ENCODE measurements around the gene THSD4. TPM values are rescaled to one million over a fixed set of nuclear protein-coding genes. Genes with fewer than 3 reads are reported as not detected.

Gene THSD4
- total and polyA plus RNA-seq, 3 experiments from 2014 or later, result not detected

GRCh38 chr15:71353171-71353570, 237.9 kb downstream of the THSD4 start:
- CTCF ChIA-PET, result no interaction called here
- H3K27ac Mint-ChIP-seq, result no peak overlapping the region

GRCh38 chr15:71355268-71355667, 240.0 kb downstream of the THSD4 start:
- no peaks in the 10 kb centered on the region for H3K27me3 ChIP-seq (ENCODE audit: insufficient read depth, low read length, poor library complexity, severe bottlenecking)
- DNase-seq, result no peak
- H3K4me1 ChIP-seq (ENCODE audit: insufficient read depth, low read length), result no peaks in the 10 kb centered on the region
- H3K27ac ChIP-seq (ENCODE audit: low read depth, low read length), result no peak overlapping the region
- Mint-ChIP-seq H3K36me3 (no peaks in the 10 kb centered on the region), H3K4me1 (peaks cover 0 to 9% (median 0%) of the 10 kb centered on the region in 3 donors), H3K4me3 (no peak overlapping the region), H3K27ac (no peak overlapping the region), H3K9me3 (peaks cover 0 to 2% (median 0%) of the 10 kb centered on the region in 5 donors), H3K27me3 (peaks cover 8 to 11% of the 10 kb centered on the region in 2 donors)
- POLR2A ChIA-PET, result no interaction called here
- CTCF ChIA-PET, result no interaction called here
- H3K9me3 ChIP-seq (ENCODE audit: low read length), result no peaks in the 10 kb centered on the region
- no peak overlapping the region for H3K4me3 ChIP-seq (ENCODE audit: low read length)
- no peaks in the 10 kb centered on the region for H3K36me3 ChIP-seq (ENCODE audit: insufficient read depth, low read length)

More at GRCh38 chr15:71353171-71353570, 237.9 kb downstream of the THSD4 start:
- H3K27me3 ChIP-seq (ENCODE audit: insufficient read depth, low read length, poor library complexity, severe bottlenecking), result no peaks in the 10 kb centered on the region
- Mint-ChIP-seq H3K9me3 (peaks cover 0 to 3% (median 0%) of the 10 kb centered on the region in 5 donors), H3K27me3 (peaks cover 13 to 23% of the 10 kb centered on the region in 2 donors), H3K36me3 (no peaks in the 10 kb centered on the region), H3K4me3 (no peak overlapping the region), H3K4me1 (peaks cover 0 to 9% (median 0%) of the 10 kb centered on the region in 3 donors)
- H3K4me3 ChIP-seq (ENCODE audit: low read length), result no peak overlapping the region
- no peak for DNase-seq
- no peaks in the 10 kb centered on the region for H3K36me3 ChIP-seq (ENCODE audit: insufficient read depth, low read length)
- H3K27ac ChIP-seq (ENCODE audit: low read depth, low read length), result no peak overlapping the region
- H3K9me3 ChIP-seq (ENCODE audit: low read length), result no peaks in the 10 kb centered on the region
- POLR2A ChIA-PET, result no interaction called here
- no peaks in the 10 kb centered on the region for H3K4me1 ChIP-seq (ENCODE audit: insufficient read depth, low read length)

- ChIA-PET POLR2A (no interaction called here), CTCF (no interaction called here)
- DNase-seq, result no peak
- peaks cover 6 to 11% of the 10 kb centered on the region in 2 donors for H3K27me3 Mint-ChIP-seq
- peaks cover 0 to 5% (median 0%) of the 10 kb centered on the region in 5 donors for H3K9me3 Mint-ChIP-seq
- no peak overlapping the region for H3K27ac ChIP-seq (ENCODE audit: low read depth, low read length)
- H3K27me3 ChIP-seq (ENCODE audit: insufficient read depth, low read length, poor library complexity, severe bottlenecking), result no peaks in the 10 kb centered on the region
- H3K4me3 Mint-ChIP-seq, result no peak overlapping the region
- H3K4me3 ChIP-seq (ENCODE audit: low read length), result no peak overlapping the region
- no peaks in the 10 kb centered on the region for H3K36me3 ChIP-seq (ENCODE audit: insufficient read depth, low read length)
- H3K9me3 ChIP-seq (ENCODE audit: low read length), result no peaks in the 10 kb centered on the region
- H3K4me1 ChIP-seq (ENCODE audit: insufficient read depth, low read length), result no peaks in the 10 kb centered on the region
- no peaks in the 10 kb centered on the region for H3K36me3 Mint-ChIP-seq
- no peak overlapping the region for H3K27ac Mint-ChIP-seq
- H3K4me1 Mint-ChIP-seq, result peaks cover 0 to 9% (median 0%) of the 10 kb centered on the region in 3 donors
Measured at GRCh38 chr15:71357321-71357732, 242.1 kb downstream of the THSD4 start.

DNA sequence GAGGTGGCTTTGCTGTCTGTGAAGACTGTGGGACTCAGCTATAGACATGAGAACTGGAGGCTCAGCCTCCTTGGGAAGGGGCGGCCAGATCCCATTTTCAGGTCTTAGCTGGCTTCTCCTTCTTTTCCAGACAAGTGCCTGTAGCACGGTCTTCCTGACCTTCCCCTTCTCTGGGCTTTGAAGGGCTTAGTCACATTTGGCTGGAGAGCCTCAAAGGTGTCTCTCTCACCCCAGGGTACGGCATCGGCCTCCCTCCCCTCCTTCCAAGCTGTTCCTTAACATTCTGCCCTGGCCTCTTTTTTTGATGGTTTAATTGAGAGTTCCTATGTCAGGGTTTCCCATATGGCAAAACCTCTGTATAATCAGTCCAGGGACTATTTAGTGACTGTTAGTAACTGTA, 242.7 kb downstream of the THSD4 start:
- Mint-ChIP-seq H3K9me3 (peaks cover 0 to 5% (median 0%) of the 10 kb centered on the region in 5 donors), H3K27ac (no peak overlapping the region), H3K4me3 (no peak overlapping the region), H3K27me3 (peaks cover 6 to 9% of the 10 kb centered on the region in 2 donors), H3K36me3 (no peaks in the 10 kb centered on the region), H3K4me1 (peaks cover 0 to 3% (median 0%) of the 10 kb centered on the region in 3 donors)
- DNase-seq, result no peak
- Histone ChIP-seq H3K4me3 (ENCODE audit: low read length) (no peak overlapping the region), H3K27ac (ENCODE audit: low read depth, low read length) (no peak overlapping the region), H3K36me3 (ENCODE audit: insufficient read depth, low read length) (no peaks in the 10 kb centered on the region), H3K4me1 (ENCODE audit: insufficient read depth, low read length) (no peaks in the 10 kb centered on the region), H3K9me3 (ENCODE audit: low read length) (no peaks in the 10 kb centered on the region), H3K27me3 (ENCODE audit: insufficient read depth, low read length, poor library complexity, severe bottlenecking) (no peaks in the 10 kb centered on the region)
- ChIA-PET CTCF (no interaction called here), POLR2A (no interaction called here)

GRCh38 chr15:71359246-71359645, 244.0 kb downstream of the THSD4 start:
- Histone ChIP-seq H3K9me3 (ENCODE audit: low read length) (no peaks in the 10 kb centered on the region), H3K27me3 (ENCODE audit: insufficient read depth, low read length, poor library complexity, severe bottlenecking) (no peaks in the 10 kb centered on the region), H3K4me1 (ENCODE audit: insufficient read depth, low read length) (no peaks in the 10 kb centered on the region), H3K36me3 (ENCODE audit: insufficient read depth, low read length) (no peaks in the 10 kb centered on the region), H3K27ac (ENCODE audit: low read depth, low read length) (no peak overlapping the region), H3K4me3 (ENCODE audit: low read length) (no peak overlapping the region)
- POLR2A ChIA-PET, result no interaction called here
- no peaks in the 10 kb centered on the region for H3K4me1 Mint-ChIP-seq
- no peak overlapping the region for H3K4me3 Mint-ChIP-seq
- no peaks in the 10 kb centered on the region for H3K36me3 Mint-ChIP-seq
- DNase-seq, result no peak
- H3K27ac Mint-ChIP-seq, result no peak overlapping the region
- peaks cover 0 to 5% (median 0%) of the 10 kb centered on the region in 5 donors for H3K9me3 Mint-ChIP-seq
- CTCF ChIA-PET, result no interaction called here
- H3K27me3 Mint-ChIP-seq, result peaks cover 6 to 8% of the 10 kb centered on the region in 2 donors

DNA sequence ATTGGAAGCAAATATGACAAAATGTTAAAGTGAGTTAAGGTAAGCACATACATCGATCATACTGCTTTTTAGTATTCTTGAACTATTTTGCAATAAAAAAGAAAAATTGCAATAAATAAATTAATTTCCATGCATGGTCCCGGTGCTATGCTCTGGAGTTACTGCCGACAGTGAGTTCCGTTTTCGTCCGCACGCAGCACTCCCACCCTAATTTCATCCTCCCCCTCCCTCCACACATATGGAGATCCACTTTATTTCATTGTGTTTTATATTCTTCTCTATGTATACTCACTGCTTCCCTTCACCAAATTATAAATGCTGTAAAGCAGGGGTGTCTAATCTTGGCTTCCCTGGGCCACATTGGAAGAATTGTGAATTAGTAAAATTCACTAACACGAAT, 247.3 kb downstream of the THSD4 start:
- H3K36me3 Mint-ChIP-seq, result no peaks in the 10 kb centered on the region
- Histone ChIP-seq H3K4me1 (ENCODE audit: insufficient read depth, low read length) (no peaks in the 10 kb centered on the region), H3K27ac (ENCODE audit: low read depth, low read length) (no peak overlapping the region), H3K9me3 (ENCODE audit: low read length) (no peaks in the 10 kb centered on the region), H3K4me3 (ENCODE audit: low read length) (no peak overlapping the region), H3K36me3 (ENCODE audit: insufficient read depth, low read length) (no peaks in the 10 kb centered on the region), H3K27me3 (ENCODE audit: insufficient read depth, low read length, poor library complexity, severe bottlenecking) (no peaks in the 10 kb centered on the region)
- H3K4me1 Mint-ChIP-seq, result no peaks in the 10 kb centered on the region
- POLR2A ChIA-PET, result no interaction called here
- CTCF ChIA-PET, result no interaction called here
- peaks cover 0 to 4% (median 0%) of the 10 kb centered on the region in 5 donors for H3K9me3 Mint-ChIP-seq
- H3K27me3 Mint-ChIP-seq, result peaks cover 3 to 11% of the 10 kb centered on the region in 2 donors
- no peak overlapping the region for H3K27ac Mint-ChIP-seq
- no peak overlapping the region for H3K4me3 Mint-ChIP-seq
- no peak for DNase-seq

DNA sequence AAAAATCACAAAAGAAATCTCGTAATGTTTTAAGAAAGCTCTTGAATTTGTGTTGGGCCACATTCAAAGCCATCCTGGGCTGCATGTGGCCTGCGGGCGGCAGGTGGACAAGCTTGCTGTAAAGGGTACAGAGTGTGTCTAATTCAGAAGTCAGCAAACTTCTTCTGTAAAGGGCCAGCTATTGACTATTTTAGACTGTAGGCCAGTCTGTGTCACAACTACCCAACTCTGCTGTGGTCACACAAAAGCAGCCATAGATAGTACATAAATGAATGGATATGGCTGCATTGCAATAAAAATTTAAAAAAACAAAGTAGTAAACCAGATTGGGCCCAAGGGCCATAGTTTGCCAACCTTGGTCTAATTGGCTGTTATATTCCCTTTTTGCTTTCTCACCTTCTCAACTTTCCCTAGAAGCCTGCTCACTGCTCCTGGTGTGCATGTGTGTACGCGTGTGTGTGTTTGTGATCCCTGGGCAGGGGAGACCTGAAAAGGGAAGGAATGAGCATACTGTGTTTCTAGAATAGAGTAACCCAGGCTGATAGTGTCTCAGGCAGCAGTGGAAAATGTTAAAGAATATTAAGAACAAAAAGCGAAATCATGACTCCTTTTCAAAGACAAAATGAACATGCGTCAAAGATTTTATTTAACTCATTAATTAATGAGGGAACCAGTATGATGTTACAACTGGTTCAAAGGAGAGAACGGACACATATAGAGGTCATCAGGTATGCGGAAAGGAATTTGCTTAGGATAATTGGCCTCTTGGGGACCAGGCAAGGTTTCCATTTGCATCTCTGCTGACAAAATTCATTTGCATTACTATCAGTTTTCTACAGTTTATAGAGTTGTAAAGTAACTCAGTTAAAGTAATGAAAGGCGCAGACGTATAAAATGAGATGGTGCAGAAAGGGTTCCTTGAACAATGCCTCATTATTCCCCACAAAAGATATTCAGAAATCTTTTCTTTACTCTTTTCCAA, 248.0 kb downstream of the THSD4 start:
- no peaks in the 10 kb centered on the region for H3K36me3 ChIP-seq (ENCODE audit: insufficient read depth, low read length)
- H3K27me3 Mint-ChIP-seq, result peaks cover 3 to 8% of the 10 kb centered on the region in 2 donors
- peaks cover 0 to 4% (median 0%) of the 10 kb centered on the region in 5 donors for H3K9me3 Mint-ChIP-seq
- H3K4me3 Mint-ChIP-seq, result no peak overlapping the region
- H3K27me3 ChIP-seq (ENCODE audit: insufficient read depth, low read length, poor library complexity, severe bottlenecking), result no peaks in the 10 kb centered on the region
- ChIA-PET POLR2A (no interaction called here), CTCF (no interaction called here)
- no peaks in the 10 kb centered on the region for H3K4me1 ChIP-seq (ENCODE audit: insufficient read depth, low read length)
- H3K9me3 ChIP-seq (ENCODE audit: low read length), result no peaks in the 10 kb centered on the region
- DNase-seq, result no peak
- no peaks in the 10 kb centered on the region for H3K4me1 Mint-ChIP-seq
- no peak overlapping the region for H3K4me3 ChIP-seq (ENCODE audit: low read length)
- no peak overlapping the region for H3K27ac Mint-ChIP-seq
- no peak overlapping the region for H3K27ac ChIP-seq (ENCODE audit: low read depth, low read length)
- no peaks in the 10 kb centered on the region for H3K36me3 Mint-ChIP-seq

DNA sequence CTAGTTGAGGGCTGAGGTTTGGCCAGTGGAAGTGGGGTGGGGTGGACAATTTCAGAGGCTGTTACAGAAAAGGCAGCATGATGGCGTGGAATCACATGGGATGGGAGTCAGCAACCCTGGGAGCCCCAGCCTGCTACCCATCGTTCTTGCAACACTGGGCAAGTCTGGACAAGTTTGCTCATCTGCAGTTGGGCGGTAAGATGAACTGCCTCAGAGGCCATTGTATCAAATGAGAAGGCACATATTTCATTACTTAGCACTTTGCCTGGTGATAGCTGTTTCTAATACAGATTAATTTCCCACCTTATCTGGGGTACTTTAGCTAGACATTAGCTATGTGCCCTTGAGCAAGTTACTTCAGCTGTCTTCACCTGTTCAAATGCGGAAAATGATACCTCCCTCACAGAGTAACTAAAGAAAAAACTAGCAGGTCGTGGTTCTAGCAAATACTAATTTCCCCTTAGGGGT, 248.9 kb downstream of the THSD4 start:
- no peak overlapping the region for H3K27ac ChIP-seq (ENCODE audit: low read depth, low read length)
- POLR2A ChIA-PET, result no interaction called here
- H3K27me3 ChIP-seq (ENCODE audit: insufficient read depth, low read length, poor library complexity, severe bottlenecking), result no peaks in the 10 kb centered on the region
- Mint-ChIP-seq H3K36me3 (no peaks in the 10 kb centered on the region), H3K27ac (no peak overlapping the region), H3K4me3 (no peak overlapping the region), H3K27me3 (peaks cover 3 to 8% of the 10 kb centered on the region in 2 donors), H3K9me3 (peaks cover 0 to 4% (median 0%) of the 10 kb centered on the region in 5 donors), H3K4me1 (no peaks in the 10 kb centered on the region)
- H3K36me3 ChIP-seq (ENCODE audit: insufficient read depth, low read length), result no peaks in the 10 kb centered on the region
- no peak for DNase-seq
- H3K9me3 ChIP-seq (ENCODE audit: low read length), result no peaks in the 10 kb centered on the region
- H3K4me3 ChIP-seq (ENCODE audit: low read length), result no peak overlapping the region
- no peaks in the 10 kb centered on the region for H3K4me1 ChIP-seq (ENCODE audit: insufficient read depth, low read length)
- CTCF ChIA-PET, result no interaction called here

Measured in CD8-positive, alpha-beta memory T cell (primary cell).